GM19240 (cell line): ENCODE data around the gene GAREM2.

Experiments
- DNase-seq: peaks from one replicate; pipeline ENCODE4 v3.0.0; 2011; ENCODE audit warnings: low spot score; ENCODE audit not compliant: insufficient read length

GAREM2 gene

GRCh38 chr2:26237868-26238267 lies 65.0 kb downstream of the GAREM2 start:
- DNase-seq: no peak

- DNase-seq: no peak
These were observed 65.5 kb downstream of the GAREM2 start for GRCh38 chr2:26238311-26238958.
